ENCODE measurements around the gene CDYL2. TPM values are rescaled to one million over a fixed set of nuclear protein-coding genes. Genes with fewer than 3 reads are reported as not detected.
"Not testable (repeated sequence)": the region's sequence is repeated elsewhere in the genome, so short reads cannot be mapped to it uniquely, and the experiment has no call there.

Gene CDYL2
- total RNA-seq, 2 experiments from 2014 or later: 7.4 to 9.7 TPM

GRCh38 chr16:80825365-80825758 lies 21.0 kb upstream of the CDYL2 start:
- Mint-ChIP-seq H3K27me3 (peaks cover 5% of the 10 kb centered on the region), H3K27ac (no peak overlapping the region), H3K9me3 (no peaks in the 10 kb centered on the region), H3K36me3 (no peaks in the 10 kb centered on the region), H3K4me3 (no peak overlapping the region), H3K4me1 (no peaks in the 10 kb centered on the region)
- no peak for DNase-seq

- H3K4me1 Mint-ChIP-seq: no peaks in the 10 kb centered on the region
- H3K4me3 Mint-ChIP-seq: no peak overlapping the region
- no peaks in the 10 kb centered on the region for H3K9me3 Mint-ChIP-seq
- peaks cover 4% of the 10 kb centered on the region for H3K27me3 Mint-ChIP-seq
- H3K36me3 Mint-ChIP-seq: no peaks in the 10 kb centered on the region
- no peak overlapping the region for H3K27ac Mint-ChIP-seq
- peak; percentile 6 for DNase-seq
These were observed 20.4 kb upstream of the CDYL2 start for GRCh38 chr16:80824623-80825364.

- no peaks in the 10 kb centered on the region for H3K9me3 Mint-ChIP-seq
- H3K4me1 Mint-ChIP-seq: no peaks in the 10 kb centered on the region
These were observed 15.6 kb upstream of the CDYL2 start for GRCh38 chr16:80819988-80820387.

GRCh38 chr16:80816356-80816755 lies 12.0 kb upstream of the CDYL2 start:
- Mint-ChIP-seq H3K4me1 (no peaks in the 10 kb centered on the region), H3K27me3 (peaks cover 4% of the 10 kb centered on the region), H3K4me3 (no peak overlapping the region)

More at GRCh38 chr16:80819988-80820387, 15.6 kb upstream of the CDYL2 start:
- H3K27ac Mint-ChIP-seq: no peak overlapping the region
- peaks cover 8% of the 10 kb centered on the region for H3K27me3 Mint-ChIP-seq
- no peaks in the 10 kb centered on the region for H3K36me3 Mint-ChIP-seq
- DNase-seq: no peak
- no peak overlapping the region for H3K4me3 Mint-ChIP-seq

DNA sequence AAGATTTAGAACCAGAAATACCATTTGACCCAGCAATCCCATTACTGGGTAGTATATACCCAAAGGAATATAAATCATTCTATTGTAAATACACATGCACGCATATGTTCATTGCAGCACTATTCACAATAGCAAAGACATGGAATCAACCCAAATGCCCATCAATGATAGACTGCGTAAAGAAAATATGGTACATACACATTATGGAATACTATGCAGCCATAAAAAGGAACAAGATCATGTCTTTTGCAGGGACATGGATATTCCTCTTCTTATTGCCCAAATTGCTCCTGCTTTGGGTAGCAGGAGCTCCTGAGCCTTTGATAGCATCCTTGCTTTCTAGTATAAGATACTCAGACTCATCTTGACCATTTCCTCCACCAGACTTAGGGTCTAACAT lies 10.9 kb upstream of the CDYL2 start:
- not testable (repeated sequence) for H3K4me3 Mint-ChIP-seq, H3K36me3 Mint-ChIP-seq, H3K27me3 Mint-ChIP-seq, H3K4me1 Mint-ChIP-seq, H3K9me3 Mint-ChIP-seq, DNase-seq, H3K27ac Mint-ChIP-seq

More at GRCh38 chr16:80816356-80816755, 12.0 kb upstream of the CDYL2 start:
- no peak for DNase-seq
- Mint-ChIP-seq H3K36me3 (no peaks in the 10 kb centered on the region), H3K27ac (no peak overlapping the region), H3K9me3 (peaks cover 2% of the 10 kb centered on the region)

DNA sequence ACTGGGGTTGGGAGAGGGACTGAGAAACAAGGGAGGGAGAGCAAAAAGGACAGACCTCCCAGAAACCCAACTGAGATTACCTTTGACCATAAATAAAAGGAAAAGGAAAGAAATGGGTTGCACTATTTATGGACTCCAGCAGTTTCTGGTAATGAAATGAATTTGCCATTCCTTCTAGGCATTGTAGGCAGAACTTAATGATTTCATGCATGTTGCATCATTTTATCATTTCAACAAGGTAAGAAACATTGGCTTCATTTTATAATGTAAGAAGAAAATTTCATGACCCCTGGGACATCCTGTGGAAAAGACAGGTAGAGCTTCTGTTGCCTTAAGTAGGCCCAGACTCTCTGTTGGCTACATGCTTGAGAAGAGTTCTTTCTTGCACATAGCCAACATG lies 8.2 kb upstream of the CDYL2 start:
- Mint-ChIP-seq H3K9me3 (peaks cover 2% of the 10 kb centered on the region), H3K4me3 (no peak overlapping the region), H3K4me1 (no peaks in the 10 kb centered on the region), H3K27ac (no peak overlapping the region), H3K36me3 (no peaks in the 10 kb centered on the region), H3K27me3 (no peaks in the 10 kb centered on the region)
- no peak for DNase-seq

DNA sequence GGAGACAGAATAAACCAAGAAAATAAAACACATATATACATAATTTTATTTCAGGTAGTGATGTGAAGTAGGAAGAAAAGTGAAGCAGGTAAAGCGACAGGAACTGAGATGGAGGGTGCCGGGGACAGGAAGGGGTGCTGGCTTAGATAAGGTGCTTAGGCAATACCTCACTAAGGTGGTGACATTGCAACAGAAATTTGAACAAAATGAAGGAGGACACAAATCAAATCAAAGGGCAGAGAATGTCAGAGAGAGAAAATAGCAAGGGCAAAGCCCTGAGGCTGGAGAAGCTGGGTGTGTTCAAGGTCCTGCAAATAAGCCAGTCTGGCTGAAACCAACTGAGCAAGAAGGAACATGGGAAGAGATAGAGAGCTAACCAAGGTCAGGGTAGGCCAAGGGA lies 5.0 kb upstream of the CDYL2 start:
- H3K4me1 Mint-ChIP-seq: peaks cover 13% of the 10 kb centered on the region
- H3K4me3 Mint-ChIP-seq: no peak overlapping the region
- no peaks in the 10 kb centered on the region for H3K36me3 Mint-ChIP-seq
- DNase-seq: no peak
- peaks cover 4% of the 10 kb centered on the region for H3K9me3 Mint-ChIP-seq
- no peak overlapping the region for H3K27ac Mint-ChIP-seq
- peaks cover 11% of the 10 kb centered on the region for H3K27me3 Mint-ChIP-seq

- Mint-ChIP-seq H3K4me3 (no peak overlapping the region), H3K36me3 (no peaks in the 10 kb centered on the region), H3K27me3 (peaks cover 11% of the 10 kb centered on the region), H3K4me1 (peaks cover 13% of the 10 kb centered on the region), H3K9me3 (peaks cover 4% of the 10 kb centered on the region), H3K27ac (no peak overlapping the region)
- no peak for DNase-seq
These were observed 3.5 kb upstream of the CDYL2 start for GRCh38 chr16:80807906-80808305.

GRCh38 chr16:80806927-80807340 lies 2.5 kb upstream of the CDYL2 start:
- DNase-seq: peak; percentile 49
- H3K4me3 Mint-ChIP-seq: no peak overlapping the region
- H3K27ac Mint-ChIP-seq: peak overlapping the region; percentile 6
- H3K9me3 Mint-ChIP-seq: peaks cover 2% of the 10 kb centered on the region
- no peaks in the 10 kb centered on the region for H3K36me3 Mint-ChIP-seq
- peaks cover 13% of the 10 kb centered on the region for H3K27me3 Mint-ChIP-seq
- H3K4me1 Mint-ChIP-seq: peaks cover 21% of the 10 kb centered on the region

- Mint-ChIP-seq H3K27ac (peak overlapping the region; percentile 6), H3K36me3 (no peaks in the 10 kb centered on the region), H3K27me3 (peaks cover 14% of the 10 kb centered on the region), H3K9me3 (peaks cover 2% of the 10 kb centered on the region), H3K4me1 (peaks cover 22% of the 10 kb centered on the region), H3K4me3 (no peak overlapping the region)
- no peak for DNase-seq
These were observed 1.9 kb upstream of the CDYL2 start for GRCh38 chr16:80806289-80806688.

GRCh38 chr16:80804056-80804525 lies 307 bp downstream of the CDYL2 start:
- Mint-ChIP-seq H3K4me1 (peaks cover 22% of the 10 kb centered on the region), H3K9me3 (peaks cover 2% of the 10 kb centered on the region), H3K36me3 (no peaks in the 10 kb centered on the region), H3K27me3 (peaks cover 14% of the 10 kb centered on the region), H3K27ac (peak overlapping the region; percentile 74), H3K4me3 (peak overlapping the region; percentile 90)
- DNase-seq: peak; percentile 66

DNA sequence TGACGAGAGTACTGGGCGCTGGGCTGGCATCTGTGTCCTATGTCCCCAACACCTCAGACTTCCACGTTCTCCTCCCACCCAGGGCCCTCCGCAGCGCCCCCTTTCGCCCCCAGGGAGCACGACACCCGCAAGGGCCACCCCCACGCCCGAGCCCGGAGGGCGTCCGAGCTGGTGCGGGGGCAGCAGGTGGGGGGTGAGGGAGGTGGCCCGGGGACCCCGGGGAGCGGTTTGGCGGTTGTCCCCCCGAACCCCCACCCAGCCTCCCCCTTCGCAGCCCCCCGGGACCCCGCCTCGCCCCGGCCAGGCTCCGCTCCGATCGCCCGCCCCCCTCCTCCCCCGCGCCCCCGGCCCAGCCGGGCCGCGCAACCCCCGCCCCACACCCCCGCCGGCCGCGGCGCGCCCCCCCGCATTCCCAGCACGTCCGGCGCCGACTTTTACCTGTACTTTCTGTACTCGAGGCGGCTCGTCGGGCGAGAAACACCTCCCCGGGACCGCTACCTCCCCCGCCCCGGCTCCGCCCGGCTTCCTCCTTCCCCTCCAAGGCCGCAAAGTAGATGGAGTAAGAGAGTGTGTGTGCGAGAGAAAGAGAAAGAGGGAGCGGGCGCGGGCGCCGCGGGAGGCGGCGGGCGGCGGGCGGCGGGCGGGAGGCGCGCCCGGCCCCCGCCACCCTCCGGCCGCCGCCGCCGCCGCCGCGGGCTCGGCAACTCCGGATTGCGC lies 901 bp downstream of the CDYL2 start:
- Mint-ChIP-seq H3K27me3 (peaks cover 14% of the 10 kb centered on the region), H3K27ac (peak overlapping the region; percentile 79), H3K36me3 (no peaks in the 10 kb centered on the region), H3K4me1 (peaks cover 22% of the 10 kb centered on the region), H3K9me3 (peaks cover 2% of the 10 kb centered on the region), H3K4me3 (peak overlapping the region; percentile 84)
- DNase-seq: peak; percentile 44

GRCh38 chr16:80802902-80803301 lies 1.5 kb downstream of the CDYL2 start:
- Mint-ChIP-seq H3K4me1 (peaks cover 22% of the 10 kb centered on the region), H3K9me3 (peaks cover 2% of the 10 kb centered on the region), H3K27me3 (peaks cover 14% of the 10 kb centered on the region), H3K27ac (peak overlapping the region; percentile 8), H3K36me3 (no peaks in the 10 kb centered on the region), H3K4me3 (peak overlapping the region; percentile 52)
- DNase-seq: no peak

DNA sequence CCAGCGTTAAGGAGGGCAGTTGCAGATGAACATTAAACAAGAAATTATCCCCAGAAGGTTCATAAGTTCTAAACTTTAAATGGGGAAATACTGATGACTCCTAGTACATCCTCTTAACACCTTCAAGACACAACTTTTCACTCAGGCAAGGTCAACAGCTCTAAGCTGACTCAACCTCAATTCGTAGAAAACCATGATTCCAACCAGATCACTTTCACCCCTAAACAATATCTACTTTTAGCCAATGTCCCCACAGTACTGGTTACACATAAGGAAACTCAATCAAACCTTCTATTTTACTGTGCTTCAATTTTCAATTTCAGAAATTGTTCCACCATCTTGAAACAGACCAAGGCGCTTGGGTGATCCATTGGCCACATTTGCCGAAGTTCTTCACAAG lies 2.3 kb downstream of the CDYL2 start:
- peaks cover 18% of the 10 kb centered on the region for H3K4me1 Mint-ChIP-seq
- peaks cover 2% of the 10 kb centered on the region for H3K9me3 Mint-ChIP-seq
- H3K27ac Mint-ChIP-seq: no peak overlapping the region
- peaks cover 14% of the 10 kb centered on the region for H3K27me3 Mint-ChIP-seq
- H3K4me3 Mint-ChIP-seq: peak overlapping the region; percentile 2
- no peaks in the 10 kb centered on the region for H3K36me3 Mint-ChIP-seq
- no peak for DNase-seq

DNA sequence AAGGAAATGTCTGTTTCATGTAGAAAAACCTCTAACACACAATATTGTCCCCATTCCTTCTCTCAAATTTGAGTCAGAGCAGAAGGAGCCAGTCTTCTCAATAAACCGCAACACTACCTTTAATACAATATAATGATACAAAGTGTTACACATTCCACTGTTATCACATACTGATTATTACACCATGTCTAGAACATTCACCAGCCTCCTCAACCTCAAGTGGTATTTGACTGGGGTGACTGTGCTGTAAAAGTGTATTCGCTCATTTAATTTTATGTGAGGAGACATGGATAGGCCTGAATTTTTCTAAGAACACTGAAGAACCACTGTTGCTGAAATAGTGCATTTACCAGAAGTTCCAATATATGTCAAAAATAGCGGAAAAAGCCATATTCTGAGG lies 10.3 kb downstream of the CDYL2 start:
- Mint-ChIP-seq H3K4me1 (no peaks in the 10 kb centered on the region), H3K27me3 (no peaks in the 10 kb centered on the region), H3K4me3 (no peak overlapping the region), H3K36me3 (no peaks in the 10 kb centered on the region), H3K9me3 (no peaks in the 10 kb centered on the region), H3K27ac (no peak overlapping the region)
- no peak for DNase-seq

Data from activated naive CD8-positive, alpha-beta T cell treated with anti-CD3 and anti-CD28 coated beads for 36 hours (primary cell).